Measurements from ENCODE around the gene RFFL. TPM values are rescaled to one million over a fixed set of nuclear protein-coding genes. Genes with fewer than 3 reads are reported as not detected.

Gene RFFL
- total RNA-seq, 1 donor from 2014 or later = 34.1 TPM

DNA sequence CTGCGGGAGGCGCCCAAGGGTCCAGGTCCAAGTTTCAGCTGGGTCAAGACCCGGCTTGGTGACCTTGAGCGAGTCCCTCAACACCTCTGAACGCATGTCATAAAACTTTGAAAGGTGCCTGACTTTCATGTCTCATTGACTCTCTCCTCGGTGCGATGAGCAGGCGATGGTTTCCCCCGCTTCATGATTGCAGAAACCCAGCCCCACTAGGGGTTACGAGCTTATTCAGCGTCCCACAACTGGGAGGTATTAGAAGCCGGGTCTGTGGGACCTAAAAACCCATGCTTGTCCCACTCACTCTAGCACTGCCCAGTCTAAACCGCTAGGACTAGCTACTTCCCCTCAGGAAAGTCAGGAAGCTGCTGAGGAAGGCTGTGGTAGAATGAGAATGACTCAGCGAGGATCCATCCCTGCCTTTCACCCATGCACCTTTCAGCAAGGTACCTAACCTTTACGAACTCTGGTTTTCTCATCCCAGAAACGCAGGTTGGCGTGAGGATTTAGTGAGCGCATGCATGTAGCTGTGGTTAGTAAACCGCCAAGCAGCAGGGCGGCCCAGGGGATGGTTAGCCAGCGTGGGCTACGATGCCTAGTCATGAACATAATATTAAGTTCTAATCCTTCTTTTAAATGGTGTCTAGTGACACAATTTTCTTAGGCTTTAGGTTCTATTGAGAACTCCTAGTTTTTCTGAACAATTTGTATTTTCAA is 26.2 kb upstream of the RFFL start:
- ChIA-PET CTCF (interaction anchor here (0.7 to 2.3 kb wide), 19 partner anchors 12 to 728 kb away, joined by 3 to 25 read pairs (median 4); partner anchors contain the start of genes LIG3, RAD51D and RFFL), POLR2A (interaction anchor here (0.5 to 3.2 kb wide), 12 partner anchors 9 to 489 kb away, joined by 3 to 22 read pairs (median 6); partner anchors contain the start of genes CCT6B, LIG3, RAD51D and RFFL)
- H3K36me3 Mint-ChIP-seq (ENCODE audit: low read depth) = peaks cover 6% of the 10 kb centered on the region
- peak overlapping the region; percentile 89 for H3K4me3 Mint-ChIP-seq
- ATAC-seq (ENCODE audit: low read depth) (peak; percentile 23), DNase-seq (no peak)
- peak overlapping the region; percentile 91 for H3K27ac Mint-ChIP-seq
- no peaks in the 10 kb centered on the region for H3K27me3 Mint-ChIP-seq
- TF ChIP-seq, protein P1, sequence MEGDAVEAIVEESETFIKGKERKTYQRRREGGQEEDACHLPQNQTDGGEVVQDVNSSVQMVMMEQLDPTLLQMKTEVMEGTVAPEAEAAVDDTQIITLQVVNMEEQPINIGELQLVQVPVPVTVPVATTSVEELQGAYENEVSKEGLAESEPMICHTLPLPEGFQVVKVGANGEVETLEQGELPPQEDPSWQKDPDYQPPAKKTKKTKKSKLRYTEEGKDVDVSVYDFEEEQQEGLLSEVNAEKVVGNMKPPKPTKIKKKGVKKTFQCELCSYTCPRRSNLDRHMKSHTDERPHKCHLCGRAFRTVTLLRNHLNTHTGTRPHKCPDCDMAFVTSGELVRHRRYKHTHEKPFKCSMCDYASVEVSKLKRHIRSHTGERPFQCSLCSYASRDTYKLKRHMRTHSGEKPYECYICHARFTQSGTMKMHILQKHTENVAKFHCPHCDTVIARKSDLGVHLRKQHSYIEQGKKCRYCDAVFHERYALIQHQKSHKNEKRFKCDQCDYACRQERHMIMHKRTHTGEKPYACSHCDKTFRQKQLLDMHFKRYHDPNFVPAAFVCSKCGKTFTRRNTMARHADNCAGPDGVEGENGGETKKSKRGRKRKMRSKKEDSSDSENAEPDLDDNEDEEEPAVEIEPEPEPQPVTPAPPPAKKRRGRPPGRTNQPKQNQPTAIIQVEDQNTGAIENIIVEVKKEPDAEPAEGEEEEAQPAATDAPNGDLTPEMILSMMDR (IDR thresholded peaks at IDR 0.05) = no peak
- no peaks in the 10 kb centered on the region for H3K9me3 Mint-ChIP-seq
- peaks cover 33% of the 10 kb centered on the region for H3K4me1 Mint-ChIP-seq
- intact Hi-C loops (cut with micrococcal nuclease) = loop anchor here (1.0 kb wide), 10 partner anchors 26 to 153 kb away; partner anchors contain the start of genes CCT6B, NLE1, RAD51D and RFFL

DNA sequence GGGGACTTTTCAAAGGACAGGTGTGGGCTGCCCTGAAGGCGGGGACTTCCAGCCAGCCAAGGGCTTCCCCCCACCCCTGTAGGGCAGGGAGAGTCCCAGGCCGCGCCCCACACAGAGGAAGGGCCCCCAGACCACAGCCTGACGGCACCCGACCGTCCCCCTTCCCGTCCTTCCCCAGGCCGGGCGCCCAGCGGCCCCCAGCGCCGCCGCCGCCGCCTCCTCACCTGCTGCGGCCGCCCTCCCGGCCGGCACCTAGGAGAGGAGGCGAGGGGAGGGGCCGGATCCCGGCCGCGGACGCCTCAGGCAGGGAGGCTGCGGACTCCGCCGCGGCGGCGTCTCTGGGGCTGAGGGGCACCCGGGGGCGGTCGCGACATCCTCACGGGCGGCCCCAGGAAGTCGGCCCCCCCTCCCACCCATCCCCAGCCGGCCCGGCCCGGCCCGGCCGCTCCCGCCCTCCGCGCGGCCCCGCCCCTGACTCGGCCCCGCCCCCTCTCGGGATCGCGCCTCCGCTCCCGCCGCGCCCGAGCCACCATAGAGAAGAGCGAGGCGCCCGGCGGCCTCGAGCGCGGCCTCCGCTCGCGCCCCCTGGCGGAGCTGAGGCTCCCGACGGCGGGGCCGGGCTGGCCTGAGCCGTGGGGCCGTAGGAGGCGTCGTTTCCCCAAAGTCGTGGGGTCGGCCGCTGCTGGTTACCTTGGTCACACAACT is 25.5 kb upstream of the RFFL start:
- H3K27ac Mint-ChIP-seq = peak overlapping the region; percentile 92
- CTCF ChIA-PET = interaction anchor here (0.7 to 2.3 kb wide), 18 partner anchors 11 to 728 kb away, joined by 3 to 25 read pairs (median 4); partner anchors contain the start of genes LIG3, RAD51D and RFFL
- H3K4me3 Mint-ChIP-seq = peak overlapping the region; percentile 91
- H3K4me1 Mint-ChIP-seq = peaks cover 33% of the 10 kb centered on the region
- H3K36me3 Mint-ChIP-seq (ENCODE audit: low read depth) = peaks cover 6% of the 10 kb centered on the region
- ATAC-seq (ENCODE audit: low read depth) (peak; percentile 81), DNase-seq (peak; percentile 92)
- POLR2A ChIA-PET = interaction anchor here (0.9 to 3.2 kb wide), 14 partner anchors 19 to 490 kb away, joined by 3 to 22 read pairs (median 6); partner anchors contain the start of genes CCT6B, LIG3, RAD51D and RFFL
- no peaks in the 10 kb centered on the region for H3K27me3 Mint-ChIP-seq
- TF ChIP-seq, protein P1 (IDR thresholded peaks at IDR 0.05) = peak; percentile 40
- intact Hi-C loops (cut with micrococcal nuclease) = loop anchor here (1.0 kb wide), 10 partner anchors 26 to 153 kb away; partner anchors contain the start of genes CCT6B, NLE1, RAD51D and RFFL
- H3K9me3 Mint-ChIP-seq = no peaks in the 10 kb centered on the region

DNA sequence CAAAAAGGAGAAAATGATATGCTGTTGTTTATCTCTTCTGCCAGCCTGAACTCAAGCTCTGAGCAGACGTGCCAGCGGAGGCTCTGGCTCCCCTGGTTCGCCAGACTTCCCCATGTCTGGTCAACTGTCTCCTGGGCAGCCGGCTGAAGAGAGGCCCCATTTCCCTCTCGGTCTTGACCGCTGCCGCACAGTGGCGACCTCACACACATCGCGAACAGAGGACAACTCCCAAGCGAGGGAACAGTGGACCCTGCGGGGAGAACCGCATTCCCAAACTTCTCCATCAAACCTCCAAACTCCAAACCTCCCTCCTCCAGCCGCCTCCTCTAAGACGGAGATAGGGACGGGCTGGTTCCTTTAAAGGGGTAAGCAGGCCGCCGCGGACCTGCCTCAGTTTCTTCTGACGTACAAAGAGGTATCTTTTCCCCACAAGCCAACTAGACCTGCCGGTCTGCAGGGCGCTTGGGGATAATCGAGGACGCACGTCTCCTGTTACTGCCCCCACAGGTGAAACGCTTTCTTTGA is 24.9 kb upstream of the RFFL start:
- DNase-seq (no peak), ATAC-seq (ENCODE audit: low read depth) (no peak)
- Mint-ChIP-seq H3K27ac (peak overlapping the region; percentile 92), H3K9me3 (no peaks in the 10 kb centered on the region), H3K36me3 (ENCODE audit: low read depth) (peaks cover 6% of the 10 kb centered on the region), H3K27me3 (no peaks in the 10 kb centered on the region), H3K4me1 (peaks cover 33% of the 10 kb centered on the region), H3K4me3 (peak overlapping the region; percentile 91)
- TF ChIP-seq, protein P1 (IDR thresholded peaks at IDR 0.05) = no peak
- ChIA-PET POLR2A (interaction anchor here (0.6 to 3.2 kb wide), 7 partner anchors 19 to 127 kb away, joined by 3 to 22 read pairs (median 5); partner anchors contain the start of genes CCT6B, LIG3, RAD51D and RFFL), CTCF (interaction anchor here (1.5 to 1.9 kb wide), 2 partner anchors 11 to 124 kb away, joined by 3 to 4 read pairs; no protein-coding TSS in a partner anchor)
- intact Hi-C loops (cut with micrococcal nuclease) = no loop called here

DNA sequence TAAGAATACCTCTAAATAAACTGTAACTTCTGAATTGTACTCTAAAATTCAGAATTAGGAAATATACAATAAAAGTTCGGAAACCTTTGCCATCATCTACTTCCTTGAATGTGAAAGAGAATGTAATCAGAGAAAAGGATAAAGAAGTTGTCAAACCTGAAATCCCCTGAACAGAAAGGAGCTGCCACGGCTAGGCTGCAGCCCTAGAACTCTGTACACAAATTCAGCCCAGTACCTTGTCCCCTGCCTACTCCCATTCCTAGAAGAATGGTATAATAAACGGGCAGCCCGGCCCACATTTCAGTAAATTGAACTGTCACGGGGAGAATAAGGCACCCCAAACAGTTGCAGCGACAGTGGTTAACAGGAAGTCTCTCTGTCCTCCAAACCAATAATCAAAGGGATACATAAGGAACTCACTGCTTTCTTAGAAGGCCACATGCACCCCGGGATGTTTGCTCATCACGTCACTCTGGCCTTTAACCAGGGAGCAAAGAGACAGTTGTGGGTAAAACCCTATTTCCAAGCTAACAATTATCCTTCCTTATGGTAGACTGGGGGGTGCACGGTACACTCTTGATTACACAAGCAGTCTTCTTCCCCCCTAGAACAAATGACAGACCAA is 24.3 kb upstream of the RFFL start:
- no peak for ATAC-seq (ENCODE audit: low read depth)

More for the DNA sequence above, 24.3 kb upstream of the RFFL start:
- Mint-ChIP-seq H3K4me3 (peak overlapping the region; percentile 91), H3K9me3 (no peaks in the 10 kb centered on the region), H3K36me3 (ENCODE audit: low read depth) (peaks cover 6% of the 10 kb centered on the region), H3K27me3 (no peaks in the 10 kb centered on the region), H3K27ac (peak overlapping the region; percentile 92), H3K4me1 (peaks cover 37% of the 10 kb centered on the region)
- intact Hi-C loops (cut with micrococcal nuclease) = no loop called here
- TF ChIP-seq, protein P1 (IDR thresholded peaks at IDR 0.05) = no peak
- ChIA-PET POLR2A (interaction anchor here (0.6 to 3.2 kb wide), 7 partner anchors 18 to 126 kb away, joined by 3 to 22 read pairs (median 3); partner anchors contain the start of genes CCT6B, LIG3, RFFL and ZNF830), CTCF (interaction anchor here (0.6 to 1.9 kb wide), 4 partner anchors 10 to 124 kb away, joined by 3 to 6 read pairs (median 4); no protein-coding TSS in a partner anchor)
- DNase-seq = no peak
